Keratinocyte (primary cell): ENCODE measurements around the gene LIME1. TPM values are rescaled to one million over a fixed set of nuclear protein-coding genes. Genes with fewer than 3 reads are reported as not detected.
A peak's percentile ranks its signal among the peaks of the same experiment; 100 is the strongest.

Source experiments
- DNase-seq: peaks from one replicate; pipeline ENCODE4 v3.0.0-alpha.2; 2011; ENCODE audit warnings: low read depth, missing footprints, low spot score
- FAIRE-seq: peaks from 2 replicates; lab custom pipeline; 2011; peaks lifted over from hg19 to GRCh38; lab: Jason Lieb, UNC
- H2AFZ ChIP-seq: 2 replicates; pipeline ENCODE4 v1.6.0; 2012; ENCODE audit warnings: low read length, control low read depth, inconsistent platforms; ENCODE audit not compliant: control insufficient read depth
- H3K27ac ChIP-seq: 2 replicates; pipeline ENCODE4 v1.5.1; 2011; ENCODE audit warnings: low read length; ENCODE audit not compliant: control insufficient read depth, insufficient read depth
- H3K27me3 ChIP-seq: 3 replicates; pipeline ENCODE4 v1.6.0; 2011; ENCODE audit warnings: low read length; ENCODE audit not compliant: control insufficient read depth, insufficient read depth; ENCODE audit errors: extremely low read depth
- H3K36me3 ChIP-seq, 2 experiments: 2 replicates in 1 of 2; 3 replicates in 1 of 2; pipeline ENCODE4 v1.5.1; 2011; ENCODE audit warnings: low read length in 2 of 2, mild to moderate bottlenecking in 1 of 2; ENCODE audit not compliant: control insufficient read depth in 2 of 2, insufficient read depth in 2 of 2; ENCODE audit errors: extremely low read depth in 1 of 2
- H3K4me1 ChIP-seq: 3 replicates; pipeline ENCODE4 v1.5.1; 2011; ENCODE audit warnings: low read length; ENCODE audit not compliant: control insufficient read depth, insufficient read depth; ENCODE audit errors: extremely low read depth
- H3K4me2 ChIP-seq: 3 replicates; pipeline ENCODE4 v1.6.0; 2011; ENCODE audit warnings: low read depth, low read length; ENCODE audit not compliant: control insufficient read depth, insufficient read depth; ENCODE audit errors: extremely low read depth
- H3K4me3 ChIP-seq, 3 experiments: fragments of 200-600 bp in 1 of 3; sonication (generic) in 1 of 3; 2 replicates in 2 of 3; 3 replicates in 1 of 3; pipeline ENCODE4 v1.5.1; 2011 to 2016; ENCODE audit warnings: low read length in 3 of 3, mild to moderate bottlenecking in 3 of 3, control low read depth in 2 of 3, inconsistent platforms in 1 of 3, low read depth in 1 of 3, mixed read lengths in 1 of 3, mixed run types in 1 of 3, moderate library complexity in 1 of 3; ENCODE audit not compliant: control insufficient read depth in 2 of 3, insufficient read depth in 2 of 3; ENCODE audit errors: extremely low read depth in 1 of 3
- H3K79me2 ChIP-seq: 2 replicates; pipeline ENCODE4 v1.6.0; 2012; ENCODE audit warnings: low read length; ENCODE audit not compliant: control insufficient read depth, insufficient read depth
- H3K9ac ChIP-seq: 3 replicates; pipeline ENCODE4 v1.6.0; 2011; ENCODE audit warnings: low read length; ENCODE audit not compliant: control insufficient read depth, insufficient read depth; ENCODE audit errors: extremely low read depth
- H3K9me1 ChIP-seq: 3 replicates; pipeline ENCODE4 v1.6.0; 2011; ENCODE audit warnings: low read length; ENCODE audit not compliant: control insufficient read depth, insufficient read depth; ENCODE audit errors: extremely low read depth
- H3K9me3 ChIP-seq: 2 replicates; pipeline ENCODE4 v1.5.1; 2012; ENCODE audit warnings: low read depth, low read length; ENCODE audit not compliant: control insufficient read depth
- H4K20me1 ChIP-seq: 3 replicates; pipeline ENCODE4 v1.6.0; 2011; ENCODE audit warnings: low read length; ENCODE audit not compliant: control insufficient read depth, insufficient read depth; ENCODE audit errors: extremely low read depth
- CTCF ChIP-seq, 3 experiments: IDR thresholded peaks in 1 of 3; conservative IDR thresholded peaks in 1 of 3; optimal IDR thresholded peaks in 1 of 3; 2 replicates in 2 of 3; 3 replicates in 1 of 3; pipeline versions ENCODE3 to v1.5.1; 2011; ENCODE audit warnings: low read length in 3 of 3, mild to moderate bottlenecking in 3 of 3, moderate library complexity in 2 of 3, control low read depth in 1 of 3, inconsistent platforms in 1 of 3; ENCODE audit not compliant: insufficient read depth in 2 of 3; ENCODE audit errors: extremely low read depth in 1 of 3
- EZH2 ChIP-seq: IDR thresholded peaks from one replicate; pipeline ENCODE4 v1.6.1; 2012; ENCODE audit warnings: inconsistent platforms, mild to moderate bottlenecking, low read length, moderate library complexity
- dilution Hi-C: fragments of 300-500 bp; cut with MboI; formaldehyde crosslinking; loops from one replicate; pipeline ENCODE4 v1.7.0; 2020; ENCODE audit warnings: low sequenced_read_pairs; ENCODE audit not compliant: extremely low pct_ligation_motif_present
- polyA plus RNA-seq, 5 experiments: library from polyadenylated mRNA; depleted of rRNA in 3 of 5; stranded (reverse) in 3 of 5; stranded (forward) in 1 of 5; unstranded in 1 of 5; fragments of >200 nt; gene quantifications; 1 replicate in 1 of 5; 2 replicates in 3 of 5; 3 replicates in 1 of 5; pipeline versions ENCODE4 v1.2.1 to v1.2.3, GENCODE V29; 2011 to 2012; ENCODE audit warnings: missing spikeins in 2 of 5, low read depth in 1 of 5, low replicate concordance in 1 of 5

Gene LIME1
- polyA plus RNA-seq, 1 donor (not counting 4 experiments of a cell fraction or from before 2014, with no cell fraction given), result 0.75 TPM

DNA sequence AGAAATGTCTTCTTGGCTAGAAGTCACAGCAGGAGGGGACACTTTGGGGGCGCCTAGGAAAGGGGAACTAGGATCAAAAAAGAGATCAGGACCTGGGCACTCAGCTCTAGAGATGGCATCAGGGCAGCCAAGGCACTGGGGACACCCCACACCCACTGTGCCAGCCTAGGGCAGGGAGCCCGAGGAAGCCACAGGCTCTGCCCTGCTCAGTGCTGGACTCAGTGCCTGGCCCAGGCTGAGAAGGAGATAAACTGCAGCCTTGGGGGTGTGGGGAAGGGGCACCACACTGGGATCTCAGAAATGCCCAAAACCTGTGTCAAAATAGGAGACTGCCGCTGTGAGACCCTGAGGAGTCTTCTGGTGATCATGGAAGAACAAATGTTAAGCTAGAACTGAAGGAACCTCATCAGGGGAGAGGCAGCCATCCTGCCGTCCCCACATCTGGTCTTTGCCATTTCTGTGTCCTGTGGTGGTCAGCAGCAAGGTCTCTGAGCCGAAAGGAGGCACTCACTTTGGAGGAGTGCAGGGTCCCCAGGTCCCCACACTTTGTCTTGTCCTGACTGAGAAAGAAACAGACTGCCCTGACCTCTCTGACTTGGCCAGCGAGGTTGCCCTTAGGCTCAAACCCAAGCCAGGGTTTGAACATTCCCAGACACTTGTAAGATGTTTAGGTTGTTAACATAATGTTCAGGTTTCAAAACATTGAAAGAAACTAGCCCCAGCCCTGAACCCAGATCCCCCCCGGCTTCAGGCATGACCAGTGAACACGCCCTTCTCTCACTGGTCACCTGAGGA, 31.0 kb upstream of the LIME1 start:
- Histone ChIP-seq H3K79me2 (peaks cover 51% of the 10 kb centered on the region), H3K9me3 (no peaks in the 10 kb centered on the region), H3K27me3 (no peaks in the 10 kb centered on the region), H4K20me1 (peaks cover 4% of the 10 kb centered on the region), H3K4me2 (no peak overlapping the region), H3K4me1 (peaks cover 21% of the 10 kb centered on the region), H2AFZ (no peak overlapping the region), H3K4me3 (no peak overlapping the region), H3K9me1 (no peaks in the 10 kb centered on the region), H3K27ac (peak overlapping the region; percentile 54), H3K9ac (peak overlapping the region; percentile 46), H3K36me3 (peaks cover 18 to 32% of the 10 kb centered on the region in 2 experiments)
- DNase-seq (no peak), FAIRE-seq (no peak)
- dilution Hi-C loops, result no loop called here
- no peak for TF ChIP-seq EZH2
- TF ChIP-seq CTCF (optimal IDR thresholded peaks at IDR 0.05 in 1 of 3, IDR thresholded peaks at IDR 0.05 in 1 of 3, conservative IDR thresholded peaks at IDR 0.05 in 1 of 3; ENCODE audit: extremely low read depth in 1 of 3, insufficient read depth in 2 of 3, low read length in 3 of 3), result no peak

- dilution Hi-C loops, result no loop called here
- H3K4me3 ChIP-seq, result peak overlapping the region; percentile 77 to 81 (median 79)
- no peaks in the 10 kb centered on the region for H3K9me3 ChIP-seq
- FAIRE-seq (no peak), DNase-seq (no peak)
- no peak overlapping the region for H2AFZ ChIP-seq
- peaks cover 18 to 32% of the 10 kb centered on the region in 2 experiments for H3K36me3 ChIP-seq
- peaks cover 58% of the 10 kb centered on the region for H3K79me2 ChIP-seq
- H3K27ac ChIP-seq, result peak overlapping the region; percentile 54
- no peak for TF ChIP-seq EZH2
- no peak for TF ChIP-seq CTCF (optimal IDR thresholded peaks at IDR 0.05 in 1 of 3, IDR thresholded peaks at IDR 0.05 in 1 of 3, conservative IDR thresholded peaks at IDR 0.05 in 1 of 3; ENCODE audit: extremely low read depth in 1 of 3, insufficient read depth in 2 of 3, low read length in 3 of 3)
- H4K20me1 ChIP-seq, result peaks cover 4% of the 10 kb centered on the region
- H3K9ac ChIP-seq, result peak overlapping the region; percentile 85
- H3K4me2 ChIP-seq, result peak overlapping the region; percentile 75
- H3K9me1 ChIP-seq, result no peaks in the 10 kb centered on the region
- peaks cover 21% of the 10 kb centered on the region for H3K4me1 ChIP-seq
- H3K27me3 ChIP-seq, result no peaks in the 10 kb centered on the region
Observed at GRCh38 chr20:63706027-63706695, 30.3 kb upstream of the LIME1 start.
